Natural killer cell (primary cell): ENCODE data around the gene ERVH48-1. TPM values are rescaled to one million over a fixed set of nuclear protein-coding genes. Genes with fewer than 3 reads are reported as not detected.
"Not testable (repeated sequence)": the region's sequence is repeated elsewhere in the genome, so short reads cannot be mapped to it uniquely, and the experiment has no call there.

Experiments used
- ATAC-seq, 3 donors: fragments of 150-1000 bp in 2 of 3; fragments of 200-7000 bp in 1 of 3; cut with Tn5 transposase; 1 replicate in 1 of 3; 2 replicates in 2 of 3; pipeline ENCODE4 v1.10.0; 2021; ENCODE audit warnings: mild to moderate bottlenecking in 2 of 3, moderate library complexity in 2 of 3
- DNase-seq, 2 donors: peaks; one replicate each; pipeline versions ENCODE4 v3.0.0 to v3.0.0-alpha.2; 2013 to 2021; ENCODE audit warnings: mixed read lengths in 1 of 2
- H3K27ac ChIP-seq: one replicate; pipeline ENCODE4 v1.5.1; 2013; ENCODE audit warnings: mild to moderate bottlenecking, low read length
- H3K27me3 ChIP-seq: one replicate; pipeline ENCODE4 v1.6.1; 2013; ENCODE audit warnings: low read length; ENCODE audit not compliant: control insufficient read depth, insufficient read depth
- H3K36me3 ChIP-seq: one replicate; pipeline ENCODE4 v1.6.1; 2013; ENCODE audit warnings: low read length; ENCODE audit not compliant: control insufficient read depth, insufficient read depth
- H3K4me1 ChIP-seq: one replicate; pipeline ENCODE4 v1.6.1; 2013; ENCODE audit warnings: low read length; ENCODE audit not compliant: control insufficient read depth, insufficient read depth
- H3K4me3 ChIP-seq: one replicate; pipeline ENCODE4 v1.5.1; 2013; ENCODE audit warnings: low read length
- H3K9me3 ChIP-seq: one replicate; pipeline ENCODE4 v1.6.1; 2013; ENCODE audit warnings: low read length; ENCODE audit not compliant: control insufficient read depth, insufficient read depth
- H3K27ac Mint-ChIP-seq, 2 donors: one replicate each; pipeline ENCODE4 v1.8.0; 2022; ENCODE audit warnings: mild to moderate bottlenecking in 2 of 2, mixed read lengths in 2 of 2, moderate library complexity in 1 of 2
- H3K27me3 Mint-ChIP-seq, 2 donors: one replicate each; pipeline ENCODE4 v1.8.0; 2022; ENCODE audit warnings: low read depth in 2 of 2, mixed read lengths in 2 of 2
- H3K36me3 Mint-ChIP-seq: one replicate; pipeline ENCODE4 v1.8.0; 2022; ENCODE audit warnings: mixed read lengths
- H3K4me1 Mint-ChIP-seq, 2 donors: one replicate each; pipeline ENCODE4 v1.8.0; 2022; ENCODE audit warnings: mixed read lengths in 2 of 2
- H3K4me3 Mint-ChIP-seq: one replicate; pipeline ENCODE4 v1.8.0; 2022; ENCODE audit warnings: mild to moderate bottlenecking, moderate library complexity, mixed read lengths
- H3K9me3 Mint-ChIP-seq, 2 donors: one replicate each; pipeline ENCODE4 v1.8.0; 2022; ENCODE audit warnings: mixed read lengths in 2 of 2
- WGBS: methylation state at CpG from one replicate; pipeline ENCODE4 v1.1.7; 2013; ENCODE audit warnings: missing lambda C conversion rate; ENCODE audit not compliant: insufficient coverage; 5-methylcytosine and 5-hydroxymethylcytosine counted together
- intact Hi-C: fragments of 100-400 bp; cut with micrococcal nuclease; formaldehyde crosslinking; loops from one replicate; pipeline ENCODE4 v1.14.2; 2022
- total RNA-seq, 4 donors: library from RNA; stranded (reverse); fragments of 120-200 nt in 1 of 4; gene quantifications; one replicate each; pipeline versions ENCODE4 v1.2.3 to v1.2.4, GENCODE V29; 2013 to 2022
- TF ChIP-seq, protein P1 (sequence below): fragments of 200-600 bp; IDR thresholded peaks from one replicate; pipeline ENCODE4 v1.8.0; 2022; ENCODE audit warnings: antibody characterized with exemption

Gene ERVH48-1
- total RNA-seq, 3 donors from 2014 or later (not counting 1 experiment from before 2014, with no cell fraction given), result not detected

DNA sequence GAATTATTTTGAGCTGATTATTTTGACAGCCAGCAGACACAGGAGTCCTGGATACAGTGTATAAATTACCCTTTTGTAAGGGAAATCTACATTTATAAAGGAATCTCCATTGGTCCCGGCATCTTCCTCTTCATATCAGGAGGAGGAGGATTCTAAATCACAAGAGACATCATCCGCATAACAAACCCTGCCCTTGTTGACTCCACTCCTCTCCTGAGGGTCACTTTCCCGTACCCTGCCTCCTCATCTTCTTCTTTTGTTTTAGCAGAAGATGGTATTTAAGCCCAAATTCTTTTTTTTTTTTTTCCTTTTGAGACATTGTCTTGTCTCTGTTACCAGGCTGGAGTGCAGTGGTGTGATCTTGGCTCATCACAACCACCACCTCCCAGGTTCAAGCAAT, 34.3 kb upstream of the ERVH48-1 start:
- H3K9me3 ChIP-seq, result no peaks in the 10 kb centered on the region
- ATAC-seq (no peak), DNase-seq (no peak)
- intact Hi-C loops, result no loop called here
- no peak overlapping the region for H3K4me3 ChIP-seq
- no peaks in the 10 kb centered on the region for H3K27me3 Mint-ChIP-seq
- no peaks in the 10 kb centered on the region for H3K36me3 ChIP-seq
- H3K4me1 ChIP-seq, result peaks cover 12% of the 10 kb centered on the region
- peaks cover 12 to 15% of the 10 kb centered on the region in 2 donors for H3K4me1 Mint-ChIP-seq
- peak overlapping the region; percentile 52 for H3K4me3 Mint-ChIP-seq
- no peak overlapping the region for H3K27ac ChIP-seq
- 90% methylated on average over 3 of the region's 3 CpGs for WGBS
- H3K27ac Mint-ChIP-seq, result no peak overlapping the region
- H3K9me3 Mint-ChIP-seq, result no peaks in the 10 kb centered on the region
- TF ChIP-seq, protein P1, sequence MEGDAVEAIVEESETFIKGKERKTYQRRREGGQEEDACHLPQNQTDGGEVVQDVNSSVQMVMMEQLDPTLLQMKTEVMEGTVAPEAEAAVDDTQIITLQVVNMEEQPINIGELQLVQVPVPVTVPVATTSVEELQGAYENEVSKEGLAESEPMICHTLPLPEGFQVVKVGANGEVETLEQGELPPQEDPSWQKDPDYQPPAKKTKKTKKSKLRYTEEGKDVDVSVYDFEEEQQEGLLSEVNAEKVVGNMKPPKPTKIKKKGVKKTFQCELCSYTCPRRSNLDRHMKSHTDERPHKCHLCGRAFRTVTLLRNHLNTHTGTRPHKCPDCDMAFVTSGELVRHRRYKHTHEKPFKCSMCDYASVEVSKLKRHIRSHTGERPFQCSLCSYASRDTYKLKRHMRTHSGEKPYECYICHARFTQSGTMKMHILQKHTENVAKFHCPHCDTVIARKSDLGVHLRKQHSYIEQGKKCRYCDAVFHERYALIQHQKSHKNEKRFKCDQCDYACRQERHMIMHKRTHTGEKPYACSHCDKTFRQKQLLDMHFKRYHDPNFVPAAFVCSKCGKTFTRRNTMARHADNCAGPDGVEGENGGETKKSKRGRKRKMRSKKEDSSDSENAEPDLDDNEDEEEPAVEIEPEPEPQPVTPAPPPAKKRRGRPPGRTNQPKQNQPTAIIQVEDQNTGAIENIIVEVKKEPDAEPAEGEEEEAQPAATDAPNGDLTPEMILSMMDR, result no peak
- H3K36me3 Mint-ChIP-seq, result no peaks in the 10 kb centered on the region
- H3K27me3 ChIP-seq, result no peaks in the 10 kb centered on the region

DNA sequence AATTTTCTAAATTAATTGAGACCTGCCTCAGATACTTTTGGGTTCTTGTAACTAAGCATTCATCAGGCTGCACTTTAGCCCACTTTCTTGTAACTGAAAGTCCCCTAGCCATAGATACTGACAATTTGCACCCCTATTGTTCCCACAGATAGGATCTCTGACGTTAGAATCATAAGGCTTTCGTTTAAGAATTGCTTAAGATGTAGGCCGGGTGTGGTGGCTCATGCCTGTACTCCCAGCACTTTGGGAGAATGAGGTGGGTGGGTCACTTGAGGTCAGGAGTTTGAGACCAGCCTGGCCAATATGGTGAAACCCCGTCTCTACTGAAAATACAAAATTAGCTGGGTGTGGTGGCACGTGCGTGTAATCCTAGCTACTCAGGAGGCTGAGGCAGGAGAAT, 32.7 kb upstream of the ERVH48-1 start:
- H3K9me3 Mint-ChIP-seq, result not testable (repeated sequence)

DNA sequence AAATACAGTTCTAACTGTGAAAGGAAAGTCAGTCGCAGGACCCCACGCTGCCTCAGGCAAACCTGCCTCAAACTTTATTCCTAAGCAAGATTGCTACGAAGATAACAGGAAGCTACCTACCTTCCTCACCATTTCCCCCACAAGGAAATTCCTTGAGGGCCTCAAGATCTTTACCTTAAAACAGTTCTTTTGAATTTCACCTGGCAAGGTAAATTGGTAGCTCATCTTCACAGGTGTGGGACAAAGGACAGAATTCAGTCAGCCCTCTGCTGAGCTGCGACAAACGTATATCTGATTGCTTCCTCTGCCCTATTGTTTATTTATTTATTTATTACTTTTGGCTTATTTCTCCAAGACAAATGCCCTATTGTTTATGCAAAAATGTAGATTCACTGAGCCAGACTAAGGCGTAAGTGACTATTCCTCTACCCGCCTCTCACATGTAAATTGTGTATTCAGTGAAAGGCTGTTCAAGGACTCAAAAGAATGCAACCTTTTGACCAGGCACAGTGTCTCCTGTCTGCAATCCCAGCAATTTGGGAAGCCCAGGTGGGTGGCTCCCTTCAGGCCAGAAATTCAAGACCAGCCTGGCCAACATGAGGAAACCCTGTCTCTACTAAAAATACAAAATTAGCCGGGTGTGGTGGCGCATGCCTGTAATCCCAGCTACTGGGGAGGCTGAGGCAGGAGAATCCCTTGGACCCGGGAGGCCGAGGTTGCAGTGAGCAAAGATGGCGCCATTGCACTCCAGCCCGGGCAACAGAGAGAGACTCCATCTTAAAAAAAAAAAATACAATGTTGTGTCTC, 31.6 kb upstream of the ERVH48-1 start:
- 95% methylated on average over 11 of the region's 13 CpGs for WGBS
- Mint-ChIP-seq H3K4me3 (no peak overlapping the region), H3K4me1 (peaks cover 12 to 15% of the 10 kb centered on the region in 2 donors), H3K27ac (no peak overlapping the region), H3K27me3 (no peaks in the 10 kb centered on the region), H3K36me3 (no peaks in the 10 kb centered on the region), H3K9me3 (no peaks in the 10 kb centered on the region)
- Histone ChIP-seq H3K4me1 (peaks cover 12% of the 10 kb centered on the region), H3K4me3 (no peak overlapping the region), H3K27ac (no peak overlapping the region), H3K9me3 (no peaks in the 10 kb centered on the region), H3K27me3 (no peaks in the 10 kb centered on the region), H3K36me3 (no peaks in the 10 kb centered on the region)
- DNase-seq (no peak), ATAC-seq (peak in 1 of 3 donors; percentile 86)
- intact Hi-C loops, result no loop called here
- TF ChIP-seq, protein P1, result no peak

More for the DNA sequence above, 32.7 kb upstream of the ERVH48-1 start:
- H3K27ac ChIP-seq, H3K4me3 ChIP-seq, H3K27me3 Mint-ChIP-seq, H3K36me3 ChIP-seq, H3K27me3 ChIP-seq, H3K4me3 Mint-ChIP-seq, H3K9me3 ChIP-seq, H3K27ac Mint-ChIP-seq, intact Hi-C loops, DNase-seq, ATAC-seq, H3K36me3 Mint-ChIP-seq: not testable (repeated sequence)
- H3K4me1 Mint-ChIP-seq, result peaks cover 12 to 15% of the 10 kb centered on the region in 2 donors
- WGBS, result 60% methylated on average over 6 of the region's 6 CpGs
- H3K4me1 ChIP-seq, result peaks cover 12% of the 10 kb centered on the region

DNA sequence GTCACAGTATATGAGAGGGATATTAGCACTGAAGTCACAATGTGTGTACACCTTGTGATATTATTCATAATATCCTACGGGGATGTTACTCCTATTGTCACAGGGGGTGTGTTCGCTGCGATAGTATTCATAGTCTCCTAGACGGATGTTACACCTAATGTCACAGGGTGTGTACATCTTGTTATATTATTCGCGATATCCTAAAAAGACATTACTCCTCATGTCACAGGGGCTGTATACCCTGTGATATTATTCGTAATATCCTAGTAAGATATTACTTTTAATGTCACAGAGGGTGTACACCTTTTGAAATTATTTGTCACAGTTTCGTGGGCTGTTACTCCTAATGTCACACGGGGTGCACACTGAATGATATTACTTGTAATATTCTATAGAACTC, 25.8 kb upstream of the ERVH48-1 start:
- intact Hi-C loops, H3K27ac ChIP-seq, H3K4me3 Mint-ChIP-seq, H3K27me3 ChIP-seq, DNase-seq, H3K36me3 ChIP-seq, H3K4me1 Mint-ChIP-seq, H3K9me3 Mint-ChIP-seq, H3K27me3 Mint-ChIP-seq, ATAC-seq, H3K27ac Mint-ChIP-seq, H3K4me1 ChIP-seq, H3K36me3 Mint-ChIP-seq, H3K4me3 ChIP-seq, H3K9me3 ChIP-seq: not testable (repeated sequence)
- WGBS, result 100% methylated on average over 4 of the region's 9 CpGs

DNA sequence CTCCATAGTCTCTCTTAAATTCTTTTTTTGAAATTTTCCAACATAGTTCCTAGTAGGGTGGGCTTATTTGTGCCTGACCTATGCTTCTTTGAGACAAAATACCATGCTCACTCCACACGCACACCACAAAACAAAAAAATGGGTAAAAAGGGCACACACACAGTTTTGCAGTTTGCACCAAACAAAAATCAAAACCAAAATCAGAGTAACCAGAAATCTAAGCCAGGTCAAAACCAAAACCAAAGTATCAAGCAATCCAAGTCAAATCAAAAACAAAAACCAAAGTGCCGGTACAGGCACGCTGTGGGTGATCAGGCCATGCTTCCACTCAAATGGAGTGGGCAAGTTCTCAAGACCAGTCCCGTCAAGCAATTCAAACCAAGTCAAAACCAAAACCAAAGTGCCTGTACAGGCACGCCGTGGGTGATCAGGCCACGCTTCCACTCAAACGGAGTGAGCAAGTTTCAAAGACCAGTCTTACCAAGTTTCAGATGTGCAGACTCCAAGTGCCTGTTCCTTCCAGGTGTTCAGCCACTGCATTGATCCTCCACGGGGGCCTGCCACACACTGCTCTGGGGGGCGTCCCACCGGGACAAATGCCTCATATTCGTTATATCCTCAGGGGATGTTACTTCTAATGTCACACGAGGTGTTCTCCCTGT, 23.8 kb upstream of the ERVH48-1 start:
- H3K36me3 Mint-ChIP-seq, H3K4me1 ChIP-seq, H3K4me1 Mint-ChIP-seq, H3K27ac Mint-ChIP-seq, H3K36me3 ChIP-seq, H3K27me3 ChIP-seq, H3K27ac ChIP-seq, H3K9me3 ChIP-seq, ATAC-seq, DNase-seq, intact Hi-C loops, H3K4me3 ChIP-seq, H3K9me3 Mint-ChIP-seq, H3K27me3 Mint-ChIP-seq, H3K4me3 Mint-ChIP-seq: not testable (repeated sequence)
- 78% methylated on average over 13 of the region's 13 CpGs for WGBS
